Measurements from ENCODE around the gene KCNJ16. TPM values are rescaled to one million over a fixed set of nuclear protein-coding genes. Genes with fewer than 3 reads are reported as not detected.

The KCNJ16 gene
- total and polyA plus RNA-seq, 2 of the 13 experiments (the other 11 are each of a cell fraction or from before 2014, with no cell fraction given) = not detected

- no peak for TF ChIP-seq HMG20A (CRISPR knock-in tag; IDR thresholded peaks at IDR 0.05; ENCODE audit: borderline replicate concordance)
- TF ChIP-seq, protein P1, sequence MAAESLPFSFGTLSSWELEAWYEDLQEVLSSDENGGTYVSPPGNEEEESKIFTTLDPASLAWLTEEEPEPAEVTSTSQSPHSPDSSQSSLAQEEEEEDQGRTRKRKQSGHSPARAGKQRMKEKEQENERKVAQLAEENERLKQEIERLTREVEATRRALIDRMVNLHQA (CRISPR knock-in tag; IDR thresholded peaks at IDR 0.05) = no peak
Observed at GRCh38 chr17:70089513-70090148, 14.6 kb downstream of the KCNJ16 start (continued).

DNA sequence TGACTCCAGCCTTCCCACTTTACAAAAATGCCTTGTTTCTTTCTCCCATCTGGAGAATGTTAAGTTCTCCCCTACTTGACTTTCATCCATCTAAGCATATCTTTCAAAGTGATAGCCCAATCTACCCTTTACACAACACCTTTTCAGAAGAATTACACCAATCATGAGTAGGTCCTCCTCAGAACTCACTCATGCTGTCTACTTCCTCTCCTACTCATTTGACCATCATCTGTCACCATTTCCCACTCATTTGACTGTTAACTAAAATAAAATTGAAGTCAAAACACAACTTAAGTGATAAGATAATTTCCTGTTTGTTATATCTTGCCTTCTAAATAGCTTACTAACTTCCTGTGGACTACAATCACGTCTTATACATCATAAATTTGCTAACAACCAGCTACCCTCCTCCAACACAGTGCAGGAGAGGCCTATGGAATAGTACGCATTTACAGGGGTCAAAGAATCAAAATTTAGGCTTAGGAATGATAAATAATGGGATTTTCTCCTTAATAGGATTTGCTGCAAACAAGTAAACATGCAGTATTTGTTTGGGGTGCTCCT is 16.1 kb downstream of the KCNJ16 start:
- ChIA-PET POLR2A (no interaction called here), CTCF (ENCODE audit: low intra/inter-chr PET ratio, low total read pairs) (no interaction called here)
- 2% methylated on average over 2 of the region's 2 CpGs for WGBS (ENCODE audit: low lambda C conversion rate)
- Histone ChIP-seq H3K27me3 (ENCODE audit: control insufficient read depth in 1 of 2, insufficient read depth in 2 of 2, low read length in 2 of 2) (no peaks in the 10 kb centered on the region), H3K9ac (ENCODE audit: insufficient read depth, low read depth, low read length) (no peak overlapping the region), H3K4me1 (ENCODE audit: insufficient read depth, low read length) (no peaks in the 10 kb centered on the region), H3K9me3 (ENCODE audit: low read length) (peaks cover 65% of the 10 kb centered on the region), H3K4me3 (replicated peaks in 1 of 3; ENCODE audit: insufficient read depth in 1 of 3, low read depth in 2 of 3, low read length in 3 of 3) (no peak overlapping the region), H3K27ac (ENCODE audit: extremely low read length, insufficient read depth, low read length) (no peak overlapping the region), H3K36me3 (replicated peaks in 1 of 2; ENCODE audit: control insufficient read depth in 1 of 2, insufficient read depth in 2 of 2, low read length in 2 of 2) (no peaks in the 10 kb centered on the region), H3K4me2 (ENCODE audit: low read depth, low read length) (no peak overlapping the region), H4K20me1 (ENCODE audit: insufficient read depth, low read length) (no peaks in the 10 kb centered on the region), H3K79me2 (ENCODE audit: insufficient read depth, low read length) (no peaks in the 10 kb centered on the region), H2AFZ (ENCODE audit: low read length) (no peak overlapping the region)
- TF ChIP-seq KDM5B (CRISPR knock-in tag; IDR thresholded peaks at IDR 0.05; ENCODE audit: borderline replicate concordance) (no peak), REXO4 (CRISPR knock-in tag; IDR thresholded peaks at IDR 0.05; ENCODE audit: borderline replicate concordance) (no peak), THAP11 (CRISPR knock-in tag; IDR thresholded peaks at IDR 0.05) (no peak), ISL2 (CRISPR knock-in tag; IDR thresholded peaks at IDR 0.05) (no peak), ZBTB21 (CRISPR knock-in tag; IDR thresholded peaks at IDR 0.05) (no peak), POLR2AphosphoS2 (IDR thresholded peaks at IDR 0.05; ENCODE audit: low read depth, low read length) (no peak), ZNF33B (CRISPR knock-in tag; IDR thresholded peaks at IDR 0.05) (no peak), CBX5 (CRISPR knock-in tag; IDR thresholded peaks at IDR 0.05; ENCODE audit: borderline replicate concordance) (no peak), ZBTB8A (CRISPR knock-in tag; IDR thresholded peaks at IDR 0.05; ENCODE audit: borderline replicate concordance, low read depth) (no peak)
- TF ChIP-seq, protein P2, sequence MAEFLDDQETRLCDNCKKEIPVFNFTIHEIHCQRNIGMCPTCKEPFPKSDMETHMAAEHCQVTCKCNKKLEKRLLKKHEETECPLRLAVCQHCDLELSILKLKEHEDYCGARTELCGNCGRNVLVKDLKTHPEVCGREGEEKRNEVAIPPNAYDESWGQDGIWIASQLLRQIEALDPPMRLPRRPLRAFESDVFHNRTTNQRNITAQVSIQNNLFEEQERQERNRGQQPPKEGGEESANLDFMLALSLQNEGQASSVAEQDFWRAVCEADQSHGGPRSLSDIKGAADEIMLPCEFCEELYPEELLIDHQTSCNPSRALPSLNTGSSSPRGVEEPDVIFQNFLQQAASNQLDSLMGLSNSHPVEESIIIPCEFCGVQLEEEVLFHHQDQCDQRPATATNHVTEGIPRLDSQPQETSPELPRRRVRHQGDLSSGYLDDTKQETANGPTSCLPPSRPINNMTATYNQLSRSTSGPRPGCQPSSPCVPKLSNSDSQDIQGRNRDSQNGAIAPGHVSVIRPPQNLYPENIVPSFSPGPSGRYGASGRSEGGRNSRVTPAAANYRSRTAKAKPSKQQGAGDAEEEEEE (CRISPR knock-in tag; IDR thresholded peaks at IDR 0.05; ENCODE audit: borderline replicate concordance) = no peak
- intact Hi-C loops (cut with micrococcal nuclease; ENCODE audit: unreplicated experiment) (no loop called here), in situ Hi-C loops (cut with HindIII; ENCODE audit: extremely low pct_ligation_motif_present, low pct_unique_long_range_greater_than_20kb) (no loop called here)
- FAIRE-seq = no peak
- DNase-seq (ENCODE audit: low spot score) = no peak
- BruUV-seq (replicated peaks) = no TSS peak
- ATAC-seq = no peak

All from HepG2 (cell line).